Colon (tissue), 2 donors: Measurements from ENCODE around the gene EFCAB8.
"Not testable (repeated sequence)": the region's sequence is repeated elsewhere in the genome, so short reads cannot be mapped to it uniquely, and the experiment has no call there.

Experiments used
- FAIRE-seq: peaks from 2 replicates; lab custom pipeline; 2012; peaks lifted over from hg19 to GRCh38; lab: Jason Lieb, UNC
- donor health status: control.
- donor health status: control.

The EFCAB8 gene

DNA sequence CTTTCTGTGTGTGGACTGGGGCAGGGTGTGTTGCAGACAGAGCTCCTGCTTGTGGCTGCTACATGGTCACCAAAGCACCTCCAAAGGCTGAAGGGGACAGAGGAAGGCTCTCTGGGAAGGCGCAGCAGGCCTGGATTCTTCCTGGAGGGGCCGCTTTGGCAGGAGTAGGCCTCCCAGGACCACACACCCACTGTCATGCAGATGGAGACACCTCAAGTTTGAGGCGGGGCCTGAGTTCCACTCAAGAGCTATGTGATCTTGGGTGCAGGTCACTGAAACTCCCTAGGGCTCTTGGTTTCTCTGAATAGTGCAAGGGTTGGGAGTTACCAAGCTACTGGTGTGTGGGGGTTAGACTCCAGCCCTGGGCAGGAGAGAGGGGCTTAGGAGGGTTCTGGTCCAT lies 27.9 kb downstream of the EFCAB8 start:
- no peak for FAIRE-seq

DNA sequence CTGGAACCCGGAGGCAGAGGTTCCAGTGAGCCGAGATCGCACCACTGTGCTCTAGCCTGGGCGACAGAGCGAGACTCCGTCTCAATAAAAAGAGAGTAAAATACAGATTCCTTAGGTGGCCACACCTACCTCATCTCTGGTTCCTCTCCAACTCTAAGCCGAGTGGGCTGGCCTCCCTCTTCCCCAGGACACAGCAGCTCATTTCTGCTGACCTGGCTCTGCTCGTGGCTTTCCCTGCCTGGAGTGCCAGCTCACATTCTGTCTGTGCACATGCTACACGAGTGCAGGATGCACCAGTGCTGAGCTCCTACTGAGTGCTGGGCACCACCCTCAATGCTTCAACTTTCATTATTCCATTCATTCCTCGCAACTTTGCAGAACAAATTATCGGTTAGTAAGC lies 28.8 kb downstream of the EFCAB8 start:
- no peak for FAIRE-seq

DNA sequence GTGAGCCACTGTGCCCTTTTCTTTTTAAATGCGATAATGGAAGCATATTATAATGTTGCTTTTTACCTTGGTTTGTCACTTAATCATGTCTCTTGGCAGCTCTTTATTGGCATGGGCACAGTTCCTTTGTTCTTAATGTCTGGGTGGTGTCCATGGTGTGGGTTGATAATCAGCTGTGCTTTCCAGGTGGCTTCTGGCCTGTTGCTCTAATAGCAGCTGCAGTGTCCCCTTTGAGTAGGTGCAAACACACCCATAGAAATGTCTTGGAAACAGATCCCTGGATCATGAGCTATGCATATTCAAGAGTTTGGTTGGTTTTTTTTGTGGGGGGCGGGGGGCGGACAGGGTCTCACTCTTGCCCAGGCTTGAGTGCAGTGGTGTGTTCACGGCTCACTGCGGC lies 29.9 kb downstream of the EFCAB8 start:
- no peak for FAIRE-seq

DNA sequence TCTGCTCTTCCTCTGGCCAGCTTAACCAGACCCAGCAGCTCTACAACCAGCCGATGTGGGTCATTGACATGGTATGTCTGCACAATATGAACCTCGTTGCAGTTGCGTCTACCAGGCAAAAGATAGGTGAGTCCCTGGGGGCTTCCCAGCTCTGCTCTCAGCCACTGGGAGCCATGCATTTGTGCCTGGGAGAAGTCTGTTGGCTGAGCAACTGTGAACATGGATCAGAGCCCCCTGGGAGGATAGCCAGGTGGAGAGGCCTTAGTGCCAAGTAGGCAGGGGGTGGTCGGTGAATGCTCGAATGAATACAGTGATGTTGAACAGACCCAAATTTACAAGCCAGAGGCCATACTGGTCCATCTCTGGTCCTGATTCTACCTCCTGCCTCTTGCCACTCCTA lies 30.6 kb downstream of the EFCAB8 start:
- no peak for FAIRE-seq

DNA sequence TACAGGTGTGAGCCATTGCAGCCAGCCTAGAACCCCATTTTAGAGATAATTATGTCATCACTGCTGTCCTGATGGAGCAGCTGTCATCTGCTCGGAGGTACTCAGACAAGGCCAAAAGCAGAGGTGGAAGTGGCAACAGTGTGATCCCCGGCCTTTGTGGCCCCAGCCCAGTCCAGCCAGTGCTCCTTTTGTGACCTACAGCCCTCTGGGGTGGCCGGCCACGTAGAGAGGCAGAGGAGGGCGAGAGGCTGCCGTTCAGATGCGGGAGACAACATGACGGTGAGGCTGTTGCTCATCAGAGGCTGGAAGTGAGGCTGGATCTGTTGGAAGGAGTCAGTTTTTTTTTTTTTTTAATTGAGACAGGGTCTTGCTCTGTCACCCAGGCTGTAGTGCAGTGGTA lies 32.8 kb downstream of the EFCAB8 start:
- no peak for FAIRE-seq

DNA sequence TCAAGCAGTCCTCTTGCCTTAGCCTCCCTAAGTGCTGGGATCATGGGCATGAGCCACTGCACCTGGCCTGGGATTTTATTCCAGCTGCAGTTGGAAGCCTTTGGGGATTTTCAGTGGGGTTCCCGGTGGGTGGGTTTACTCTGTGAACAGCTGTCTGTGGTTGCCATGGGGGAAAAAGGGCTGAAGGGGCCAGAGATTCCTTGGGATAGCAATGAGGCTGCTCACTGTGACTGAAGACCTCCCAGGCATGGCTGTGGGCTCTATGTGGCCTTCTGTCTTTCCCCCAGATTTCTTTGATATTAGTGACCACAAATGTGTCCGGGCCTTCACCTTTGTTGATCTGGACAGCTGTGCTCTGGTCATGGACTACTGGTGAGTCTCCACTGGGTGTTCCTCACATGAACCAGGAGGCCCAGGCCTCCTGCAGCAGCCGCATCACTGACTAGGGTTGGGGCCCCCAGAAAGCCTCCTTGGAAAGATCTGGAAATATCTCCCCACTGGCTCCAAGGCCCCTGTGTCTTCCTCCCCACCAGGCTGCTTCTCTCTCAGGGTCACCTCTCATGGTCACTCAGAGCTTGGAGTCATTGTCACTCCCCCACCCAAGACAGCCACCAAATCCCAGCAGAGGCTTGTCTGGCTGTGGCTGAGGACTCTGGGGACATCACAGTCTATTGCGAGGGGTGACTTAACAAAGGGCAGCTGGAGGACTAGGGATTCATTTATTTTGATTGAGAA lies 33.4 kb downstream of the EFCAB8 start:
- FAIRE-seq: no peak

DNA sequence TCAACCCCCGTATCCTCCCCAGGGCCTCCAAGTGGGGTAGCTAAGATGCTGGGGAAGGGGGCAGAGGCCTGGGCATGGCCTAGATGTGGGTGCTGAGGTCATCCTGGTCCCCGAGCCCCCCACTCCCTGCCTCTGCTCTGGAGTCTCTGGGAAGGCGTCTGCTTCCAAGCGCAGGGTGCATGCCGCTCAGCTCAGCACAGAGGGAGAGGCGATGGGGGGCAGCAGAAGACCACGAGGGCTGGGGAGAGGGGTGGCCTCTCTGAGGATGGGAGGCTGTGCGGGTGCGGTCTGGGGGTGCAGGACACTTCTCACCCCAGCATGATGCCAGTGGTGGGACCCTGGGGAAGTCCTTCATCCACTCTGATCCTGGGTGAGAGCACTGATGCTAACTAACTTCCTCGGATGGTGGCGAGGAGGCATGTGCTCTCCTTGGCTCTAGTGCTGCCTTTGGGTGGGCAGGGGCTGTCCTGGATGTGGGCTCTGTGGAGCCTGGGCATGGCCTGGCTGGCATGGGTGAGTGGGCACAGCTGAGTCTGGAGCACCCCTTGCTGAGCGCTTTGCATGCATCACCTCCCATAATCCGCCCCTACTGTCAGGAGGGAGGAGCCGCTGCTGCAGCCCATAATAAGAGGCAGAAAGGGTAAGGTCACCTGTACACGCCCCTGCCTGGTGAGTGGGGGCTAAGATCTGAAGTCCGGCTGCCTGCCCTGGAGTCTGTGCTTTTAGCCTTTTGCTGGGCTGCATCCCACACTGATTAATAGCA lies 34.7 kb downstream of the EFCAB8 start:
- FAIRE-seq: no peak

DNA sequence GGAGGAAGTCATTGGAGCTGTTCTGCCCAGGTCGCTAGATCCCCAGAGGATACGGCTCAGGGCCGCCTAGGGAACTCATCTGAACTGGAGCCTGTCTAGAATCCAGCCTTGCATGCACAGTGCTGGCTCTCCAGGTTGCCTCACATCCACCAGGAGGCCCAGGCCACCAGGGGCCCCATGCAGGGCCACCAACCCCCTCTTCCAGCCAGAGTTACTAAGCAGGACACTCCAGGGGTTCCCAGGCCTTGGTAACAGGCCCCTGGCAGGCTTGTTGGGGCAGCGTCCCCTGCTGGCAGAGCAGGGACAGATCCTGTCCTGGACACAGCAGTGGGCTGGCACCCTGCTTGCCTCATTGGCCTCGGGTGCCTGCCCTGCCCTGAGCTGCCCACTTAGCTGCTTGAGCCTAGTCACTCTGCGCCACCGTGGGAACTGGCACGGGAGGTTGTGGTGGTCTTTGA lies 35.3 kb downstream of the EFCAB8 start:
- FAIRE-seq: no peak

DNA sequence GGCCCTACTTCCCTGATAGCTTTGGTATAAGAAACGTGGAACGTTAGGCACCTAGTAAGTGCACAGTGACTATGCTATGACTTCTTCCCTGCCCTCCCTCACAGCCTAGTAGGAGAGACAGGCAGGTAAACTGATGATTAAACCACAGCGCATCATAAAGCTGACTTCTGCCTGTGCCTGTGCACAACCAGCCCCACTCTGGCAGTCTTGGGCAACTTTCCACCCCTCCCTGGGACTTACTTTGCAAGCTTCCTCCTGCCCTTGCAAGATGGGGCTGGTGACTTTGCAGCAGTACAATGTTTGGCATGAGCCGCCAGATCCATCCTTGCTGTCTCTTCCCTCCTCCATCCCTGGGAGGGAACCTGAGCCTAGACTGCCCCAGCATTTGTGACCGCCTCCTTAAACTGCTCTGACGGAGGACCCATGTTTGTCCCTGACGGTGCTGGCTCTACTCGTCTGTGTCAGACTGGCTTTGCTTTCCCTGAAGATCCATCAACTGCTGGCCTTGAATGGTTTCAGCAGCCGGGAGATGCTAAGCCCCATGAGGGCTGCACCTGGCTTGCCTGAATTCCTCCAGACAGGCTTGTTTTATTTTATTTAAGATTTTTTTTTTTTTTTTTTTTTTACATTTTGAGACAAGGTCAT lies 36.1 kb downstream of the EFCAB8 start:
- FAIRE-seq: no peak

DNA sequence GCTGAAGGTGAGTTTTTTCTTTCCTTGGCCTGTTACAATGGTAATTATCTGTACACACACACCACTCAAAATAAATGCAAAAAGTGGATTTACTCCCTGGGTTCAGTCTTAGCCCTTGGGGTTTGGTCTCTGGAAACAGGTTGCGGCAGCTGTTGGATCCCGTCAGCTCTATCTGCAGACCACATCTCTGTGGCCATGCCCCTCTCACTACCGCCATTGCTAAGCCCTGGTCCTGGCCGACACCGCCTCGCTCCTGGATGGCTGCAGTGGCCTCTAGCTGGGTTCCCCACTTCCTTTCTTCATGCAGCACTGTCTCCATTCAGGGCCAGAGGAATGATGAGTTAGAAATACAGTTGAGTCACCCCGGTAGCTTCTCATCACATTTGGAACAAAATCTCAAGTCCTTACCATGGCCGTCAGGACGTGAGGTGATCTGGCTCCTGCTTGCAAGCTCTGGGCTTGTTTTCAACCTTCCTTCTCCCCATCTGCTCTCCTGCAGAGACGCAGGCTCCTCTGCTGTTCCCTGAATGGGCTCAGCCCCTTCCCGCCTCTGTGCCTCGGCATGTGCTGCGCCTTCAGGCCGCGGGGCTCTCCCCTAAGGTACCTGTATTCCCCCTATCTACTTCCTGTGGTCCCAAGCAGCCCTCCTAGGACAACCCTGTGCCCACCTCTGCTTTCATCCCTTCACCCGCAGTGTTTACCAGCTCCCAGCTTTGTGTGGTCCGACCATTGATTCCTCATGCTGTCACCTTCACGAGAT lies 38.0 kb downstream of the EFCAB8 start:
- no peak for FAIRE-seq

DNA sequence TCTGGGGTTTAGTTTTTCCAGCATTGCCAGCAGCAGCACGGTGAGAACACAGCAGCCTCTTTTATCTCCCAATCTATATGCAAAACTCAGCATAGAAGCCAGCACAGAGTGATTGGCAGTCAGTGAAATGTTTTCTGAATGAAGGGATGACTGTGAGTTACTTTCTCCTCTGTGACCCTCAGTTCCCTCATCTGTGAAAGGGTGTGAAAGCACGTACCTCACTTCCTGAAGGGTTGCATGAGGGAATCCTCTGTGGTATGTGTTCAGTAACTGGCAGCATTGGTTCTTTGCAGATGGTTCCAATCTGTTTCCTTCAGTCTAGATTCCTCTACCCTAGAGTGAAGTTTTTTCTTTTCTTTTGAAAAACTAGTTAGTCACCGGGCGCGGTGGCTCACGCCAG lies 40.0 kb downstream of the EFCAB8 start:
- FAIRE-seq: no peak

DNA sequence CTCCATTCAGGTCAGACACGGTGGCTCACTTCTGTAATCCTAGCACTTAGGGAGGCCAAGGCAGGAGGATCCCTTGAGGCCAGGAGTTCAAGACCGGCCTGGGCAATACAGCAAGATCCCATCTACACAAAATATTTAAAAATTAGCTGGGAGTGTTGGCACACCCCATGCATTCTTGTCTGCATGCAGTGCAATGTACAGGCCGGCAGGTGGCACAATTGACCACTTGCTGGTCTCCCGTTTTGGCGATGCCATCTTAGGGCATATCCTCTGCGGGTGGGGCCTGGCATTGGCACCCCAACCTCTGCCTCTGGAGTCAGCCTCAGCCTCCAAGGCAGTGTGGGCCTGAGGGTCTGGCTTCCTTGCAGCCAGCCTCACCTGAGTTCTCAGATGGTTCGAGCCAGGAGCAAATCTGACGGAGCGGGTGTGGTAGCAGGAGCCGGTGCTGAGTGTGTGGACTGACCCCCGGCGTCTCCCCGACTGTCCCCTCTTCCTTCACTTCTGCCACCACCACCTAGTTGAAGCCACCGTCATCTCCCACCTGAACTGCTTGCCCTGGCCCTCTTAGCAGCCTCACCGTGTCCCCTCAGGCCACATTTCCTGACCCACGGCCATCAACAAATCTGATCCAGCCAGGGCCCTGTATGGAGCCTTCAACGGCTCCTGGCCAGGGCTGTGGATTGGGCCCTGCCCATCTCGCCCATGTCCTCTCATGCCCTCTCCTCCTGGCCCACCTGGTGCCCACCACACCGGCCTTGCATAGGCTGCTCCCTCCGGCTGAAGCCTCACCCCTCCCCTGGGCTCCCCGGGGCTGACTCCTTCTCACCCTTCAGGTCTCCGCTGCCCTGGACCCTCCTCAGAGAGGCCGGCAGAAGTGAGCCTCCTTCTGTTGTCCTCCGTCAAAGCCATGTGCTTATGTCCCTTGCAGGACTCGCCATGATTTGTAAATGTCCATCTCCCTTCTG lies 44.0 kb downstream of the EFCAB8 start:
- no peak for FAIRE-seq

DNA sequence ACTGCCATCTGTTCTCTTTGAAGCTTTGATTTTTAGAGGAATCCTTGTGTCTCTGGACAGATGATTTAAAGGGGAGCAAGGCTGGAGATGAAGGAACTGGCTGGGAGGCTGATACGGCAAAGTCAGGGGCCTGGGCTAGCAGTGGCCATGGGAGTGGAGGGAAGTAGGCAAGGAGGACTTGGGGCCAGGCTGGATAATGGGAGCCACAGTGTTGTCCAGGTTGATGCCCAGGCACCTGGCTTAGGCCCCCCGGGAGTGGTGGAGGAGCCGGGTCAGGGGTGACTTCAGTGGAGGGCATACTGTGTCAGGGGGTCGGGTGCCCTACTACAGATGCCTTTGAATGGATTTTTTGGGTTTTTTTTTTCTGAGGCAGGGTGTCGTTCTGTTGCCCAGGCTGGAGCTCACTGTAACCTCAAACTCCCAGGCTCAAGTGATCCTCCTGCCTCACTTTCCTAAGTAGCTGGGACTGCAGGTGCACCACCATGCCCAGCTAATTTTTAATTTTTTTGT lies 45.0 kb downstream of the EFCAB8 start:
- FAIRE-seq: no peak

DNA sequence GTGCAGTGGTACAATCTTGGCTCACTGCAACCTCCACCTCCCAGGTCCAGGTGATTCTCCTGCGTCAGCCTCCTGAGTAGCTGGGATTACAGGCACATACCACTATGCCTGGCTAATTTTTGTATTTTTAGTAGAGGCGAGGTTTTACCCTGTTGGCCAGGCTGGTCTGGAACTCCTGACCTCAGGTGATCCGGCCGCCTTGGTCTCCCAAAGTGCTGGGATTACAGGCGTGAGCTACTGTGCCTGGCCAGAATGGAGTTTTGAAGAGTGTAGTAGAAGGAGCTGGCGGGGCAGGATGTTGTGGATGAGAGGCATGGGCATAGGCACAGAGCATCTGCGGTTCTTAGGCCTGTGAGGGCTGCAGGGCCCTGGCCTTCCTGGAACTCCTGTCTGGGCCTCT lies 46.0 kb downstream of the EFCAB8 start:
- not testable (repeated sequence) for FAIRE-seq

DNA sequence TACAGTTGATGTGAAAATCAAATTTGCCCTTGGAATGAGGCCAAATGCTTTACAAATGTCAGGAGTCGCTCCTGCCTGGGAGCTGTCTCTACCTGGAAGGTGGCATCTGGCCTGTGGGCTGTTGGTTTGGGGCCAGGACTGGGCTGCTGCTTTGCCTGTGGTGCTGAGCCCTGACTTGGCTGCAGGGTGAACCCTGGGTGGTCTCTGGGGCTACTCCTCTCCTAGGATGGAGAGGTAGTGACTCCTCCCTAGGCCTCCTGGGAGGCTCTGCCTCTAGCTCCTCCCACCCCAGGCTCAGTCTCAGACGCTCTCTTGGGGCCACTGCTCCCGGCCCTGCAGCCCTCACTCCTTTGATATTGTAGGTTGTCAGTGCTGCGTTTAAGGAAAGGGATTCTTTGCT lies 47.5 kb downstream of the EFCAB8 start:
- no peak for FAIRE-seq

DNA sequence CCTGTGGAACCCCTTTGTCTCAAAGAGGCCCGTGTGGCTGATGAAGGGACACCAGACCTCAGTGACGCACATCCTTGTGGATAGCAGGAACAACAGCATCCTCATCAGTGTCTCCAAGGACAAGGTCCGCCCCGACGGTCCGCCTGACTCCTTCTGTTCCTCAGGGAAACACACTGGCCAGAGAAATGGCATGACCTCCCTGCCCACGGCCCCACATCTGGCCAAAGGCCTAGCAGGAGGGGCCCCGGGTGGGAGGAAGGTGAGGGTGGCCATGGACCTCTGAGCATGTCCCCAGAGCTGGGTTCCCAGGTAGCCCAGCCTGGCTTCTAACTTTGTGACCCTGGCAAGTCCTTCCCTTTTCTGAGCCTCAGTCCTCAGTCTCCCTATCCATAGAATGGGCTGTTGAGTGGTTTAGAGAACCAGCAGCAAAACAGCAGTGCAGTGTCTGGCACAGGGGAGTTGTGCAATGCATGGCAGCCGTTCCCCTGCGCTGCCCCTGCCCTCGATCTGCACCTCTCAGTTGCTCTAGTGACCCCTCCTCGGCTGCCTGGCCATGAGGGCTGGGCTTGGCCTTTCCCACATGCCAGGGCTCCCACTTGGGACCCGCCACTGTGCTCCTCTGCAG lies 48.3 kb downstream of the EFCAB8 start:
- no peak for FAIRE-seq

DNA sequence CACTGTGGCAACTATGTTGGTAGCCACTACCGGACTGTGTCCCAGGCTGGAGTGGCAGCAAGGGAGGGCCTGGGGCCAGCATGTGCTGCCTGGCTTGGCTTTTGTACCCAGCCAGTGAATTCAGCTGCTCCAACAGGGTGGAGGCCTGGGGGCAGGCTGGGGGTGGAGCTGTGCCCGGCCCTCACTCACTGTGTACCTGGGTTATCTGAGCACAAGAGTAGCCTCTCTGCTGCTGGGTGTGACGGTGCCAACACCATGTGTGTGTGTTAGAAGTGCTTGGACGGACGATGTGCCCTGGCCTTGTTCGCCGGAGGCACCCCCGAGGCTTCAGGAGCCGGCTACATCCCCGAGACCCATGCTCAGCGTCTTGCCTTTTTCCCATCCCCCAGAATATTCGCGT lies 49.2 kb downstream of the EFCAB8 start:
- FAIRE-seq: no peak

DNA sequence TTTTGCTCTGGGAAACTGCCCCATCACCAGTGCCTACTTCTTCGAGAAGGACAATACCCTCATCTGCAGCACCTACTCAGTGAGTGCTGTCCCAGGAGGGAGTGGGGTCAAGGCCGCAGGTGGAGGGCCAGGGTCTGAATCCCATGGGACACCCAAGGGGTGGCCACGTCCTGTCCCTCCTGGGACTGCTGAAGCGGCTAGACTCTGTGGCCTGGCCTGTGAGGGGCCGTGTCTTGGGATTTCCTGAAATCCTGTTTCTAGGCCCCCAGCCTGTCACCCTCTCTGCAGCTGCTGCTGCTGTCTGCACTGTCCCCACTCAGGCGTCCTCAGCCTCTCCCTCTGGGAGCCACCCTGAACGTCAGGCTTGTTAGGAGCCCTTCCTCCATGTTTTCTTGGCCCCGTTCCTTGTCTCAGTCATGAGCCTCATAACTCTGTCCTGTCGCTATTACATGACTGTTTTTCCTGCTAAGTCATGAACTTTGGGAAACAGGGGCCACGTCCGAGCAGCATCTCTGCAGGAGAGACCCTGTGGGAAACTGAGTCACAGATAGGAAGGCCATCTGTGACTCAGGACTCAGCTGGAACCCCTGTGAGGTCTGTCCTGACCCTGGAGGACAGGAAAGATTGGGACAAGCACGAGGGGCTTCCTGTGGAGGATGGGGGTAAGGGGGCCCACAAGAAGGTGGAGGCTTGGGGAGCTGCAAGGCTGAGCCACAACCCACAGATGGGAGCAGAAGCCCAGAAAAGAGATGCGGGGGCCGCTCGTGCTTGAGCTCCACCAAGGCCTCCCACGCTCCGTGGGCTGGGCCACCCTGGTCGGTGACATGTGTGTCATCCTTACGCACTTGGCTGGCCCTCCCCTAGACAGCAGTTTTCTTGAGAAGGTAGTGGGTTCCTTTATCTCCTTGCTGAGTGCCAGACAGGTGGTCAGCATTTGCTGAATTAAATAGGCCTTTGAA lies 49.9 kb downstream of the EFCAB8 start:
- no peak for FAIRE-seq

DNA sequence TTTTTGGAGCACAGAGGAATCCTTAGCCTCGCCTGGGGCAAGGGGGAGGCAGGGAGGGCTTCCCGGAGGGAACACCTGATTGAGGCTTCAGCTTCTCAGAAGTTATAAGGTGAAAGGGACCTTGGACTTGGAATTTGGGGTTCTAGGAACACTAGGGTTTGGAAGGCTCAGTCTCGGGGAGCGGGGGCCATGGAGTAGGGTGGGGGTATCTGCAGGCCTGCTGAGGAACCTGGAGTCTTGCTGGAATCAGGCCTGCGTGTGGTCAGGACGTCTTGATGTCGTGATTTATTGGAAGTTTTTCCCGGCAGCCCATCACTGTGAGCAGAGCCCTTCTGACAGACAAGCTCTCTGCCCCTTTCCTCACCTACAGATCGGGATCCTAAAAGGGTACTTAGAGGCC lies 50.7 kb downstream of the EFCAB8 start:
- no peak for FAIRE-seq
